ENCODE data around the gene GSTCD. TPM values are rescaled to one million over a fixed set of nuclear protein-coding genes. Genes with fewer than 3 reads are reported as not detected.

The GSTCD gene
- total and polyA plus RNA-seq, 9 of the 15 experiments (the other 6 are each of a cell fraction or from before 2014, with no cell fraction given), result 4.5 to 36.3 (median 16.0) TPM

DNA sequence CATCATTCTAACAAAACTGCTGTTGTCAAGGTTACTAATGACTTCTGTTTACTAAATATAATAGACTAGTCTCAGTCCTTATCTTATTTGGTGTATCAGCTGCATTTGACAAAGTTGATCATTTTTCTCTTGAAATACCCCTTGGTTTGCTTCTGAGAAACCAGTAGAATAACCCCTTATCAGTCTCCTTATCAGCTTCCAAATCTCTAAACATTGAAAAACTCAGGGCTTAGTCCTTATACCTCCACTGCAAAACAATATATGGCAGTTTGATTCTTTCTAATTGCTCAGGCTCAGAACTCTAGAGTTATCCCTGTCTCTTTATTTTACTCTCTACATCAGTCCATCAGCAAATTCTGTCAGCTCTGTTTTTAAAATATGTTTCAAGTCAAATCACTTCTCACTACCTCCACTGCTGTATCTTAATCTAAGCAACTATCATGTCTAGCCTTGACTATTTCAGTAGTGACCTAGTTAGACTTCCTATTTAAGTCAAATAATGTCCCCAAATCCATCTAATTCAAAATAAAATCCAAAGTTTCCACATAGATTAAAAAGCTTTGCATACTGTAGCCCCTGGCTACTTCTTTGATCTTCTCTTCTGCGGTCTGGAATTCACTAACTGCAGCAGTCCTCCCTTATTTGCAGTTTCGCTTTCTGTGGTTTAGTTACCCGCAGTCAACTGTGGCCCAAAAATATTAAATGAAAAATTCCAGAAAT, 99.6 kb downstream of the GSTCD start:
- no peak overlapping the region for H2AFZ ChIP-seq (ENCODE audit: low read depth, low read length)
- BruUV-seq (replicated peaks), result no TSS peak
- DNase-seq (ENCODE audit: extremely low read depth in 1 of 4, low spot score in 3 of 4), result no peak
- WGBS (ENCODE audit: insufficient coverage, low coverage, missing lambda C conversion rate), result 91% methylated on average over 3 of the region's 3 CpGs
- H3K36me3 ChIP-seq (ENCODE audit: control insufficient read depth, insufficient read depth, low read length), result no peaks in the 10 kb centered on the region
- no peaks in the 10 kb centered on the region for H3K9me1 ChIP-seq (ENCODE audit: control insufficient read depth, insufficient read depth, low read length)
- in situ Hi-C loops (cut with MboI) (no loop called here), intact Hi-C loops (cut with micrococcal nuclease) (no loop called here)
- H3K9ac ChIP-seq (ENCODE audit: insufficient read depth in 1 of 2, low read depth in 2 of 2, low read length in 2 of 2), result no peak overlapping the region
- no peaks in the 10 kb centered on the region for H3K79me2 ChIP-seq (ENCODE audit: control insufficient read depth, insufficient read depth, low read length)
- no peaks in the 10 kb centered on the region for H3K9me3 ChIP-seq (replicated peaks; ENCODE audit: control insufficient read depth, insufficient read depth, low read depth, low read length)
- ChIA-PET POLR2A (no interaction called here), CTCF (ENCODE audit: low intra/inter-chr PET ratio) (no interaction called here)
- H4K20me1 ChIP-seq (replicated peaks; ENCODE audit: control insufficient read depth, insufficient read depth, low read length), result no peaks in the 10 kb centered on the region
- no peaks in the 10 kb centered on the region for H3K27me3 ChIP-seq (ENCODE audit: control insufficient read depth in 2 of 2, insufficient read depth in 2 of 2, low read length in 2 of 2)
- H3K4me3 ChIP-seq, result no peak overlapping the region
- no peak for ATAC-seq
- no peak overlapping the region for H3K27ac ChIP-seq (ENCODE audit: extremely low read depth, low read depth, low read length)
- TF ChIP-seq ZNF175 (CRISPR knock-in tag; IDR thresholded peaks at IDR 0.05; ENCODE audit: low read depth) (0 out of 2 replicates have a peak, but pooled peaks have one; percentile 46), KAT7 (CRISPR knock-in tag; IDR thresholded peaks at IDR 0.05; ENCODE audit: borderline replicate concordance) (no peak), RFX1 (IDR thresholded peaks at IDR 0.05) (peak; percentile 58), LEF1 (IDR thresholded peaks at IDR 0.05) (no peak)
- FAIRE-seq, result no peak
- H3K4me2 ChIP-seq (ENCODE audit: insufficient read depth, low read length), result no peak overlapping the region
- H3K4me1 ChIP-seq (replicated peaks in 1 of 2; ENCODE audit: control insufficient read depth in 2 of 2, insufficient read depth in 2 of 2, low read length in 2 of 2), result no peaks in the 10 kb centered on the region; a peak in 1 of 5 replicates

DNA sequence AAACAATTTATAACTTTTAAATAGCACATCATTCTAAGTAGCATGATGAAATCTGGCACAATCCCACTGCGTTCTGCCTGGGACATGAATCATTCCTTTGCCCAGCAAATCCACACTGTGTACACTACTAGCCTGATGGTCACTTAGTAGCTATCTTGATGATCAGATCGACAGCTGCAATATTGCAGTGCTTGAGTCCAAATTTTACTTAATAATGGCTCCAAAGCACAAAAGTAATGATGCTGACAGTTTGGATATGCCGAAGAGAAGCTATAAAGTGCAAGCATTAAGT, 100.1 kb downstream of the GSTCD start:
- ChIA-PET POLR2A (no interaction called here), CTCF (ENCODE audit: low intra/inter-chr PET ratio) (no interaction called here)
- Histone ChIP-seq H3K9me1 (ENCODE audit: control insufficient read depth, insufficient read depth, low read length) (no peaks in the 10 kb centered on the region), H3K9me3 (replicated peaks; ENCODE audit: control insufficient read depth, insufficient read depth, low read depth, low read length) (no peaks in the 10 kb centered on the region), H3K9ac (ENCODE audit: insufficient read depth in 1 of 2, low read depth in 2 of 2, low read length in 2 of 2) (no peak overlapping the region), H3K27me3 (ENCODE audit: control insufficient read depth in 2 of 2, insufficient read depth in 2 of 2, low read length in 2 of 2) (no peaks in the 10 kb centered on the region), H3K4me1 (replicated peaks in 1 of 2; ENCODE audit: control insufficient read depth in 2 of 2, insufficient read depth in 2 of 2, low read length in 2 of 2) (no peaks in the 10 kb centered on the region; a peak in 1 of 5 replicates), H2AFZ (ENCODE audit: low read depth, low read length) (no peak overlapping the region), H3K4me3 (no peak overlapping the region), H3K36me3 (ENCODE audit: control insufficient read depth, insufficient read depth, low read length) (no peaks in the 10 kb centered on the region), H3K27ac (ENCODE audit: extremely low read depth, low read depth, low read length) (no peak overlapping the region), H3K4me2 (ENCODE audit: insufficient read depth, low read length) (no peak overlapping the region), H4K20me1 (replicated peaks; ENCODE audit: control insufficient read depth, insufficient read depth, low read length) (no peaks in the 10 kb centered on the region), H3K79me2 (ENCODE audit: control insufficient read depth, insufficient read depth, low read length) (no peaks in the 10 kb centered on the region)
- DNase-seq (ENCODE audit: extremely low read depth in 1 of 4, low spot score in 3 of 4) (peak in 1 of 4 experiments; percentile 4), FAIRE-seq (no peak), ATAC-seq (peak; percentile 59; the same call in 2 of the 3 replicates)
- in situ Hi-C loops (cut with MboI), result no loop called here
- BruUV-seq (replicated peaks), result no TSS peak
- intact Hi-C loops (cut with micrococcal nuclease), result no loop called here
- 43% methylated on average over 3 of the region's 3 CpGs for WGBS (ENCODE audit: insufficient coverage, low coverage, missing lambda C conversion rate)
- no peak for TF ChIP-seq HDGF (IDR thresholded peaks at IDR 0.05)
- TF ChIP-seq, protein P1, sequence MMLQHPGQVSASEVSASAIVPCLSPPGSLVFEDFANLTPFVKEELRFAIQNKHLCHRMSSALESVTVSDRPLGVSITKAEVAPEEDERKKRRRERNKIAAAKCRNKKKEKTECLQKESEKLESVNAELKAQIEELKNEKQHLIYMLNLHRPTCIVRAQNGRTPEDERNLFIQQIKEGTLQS (IDR thresholded peaks at IDR 0.05), result peak; percentile 69
- TF ChIP-seq, protein P1 (CRISPR knock-in tag; conservative IDR thresholded peaks at IDR 0.05), result no peak
- TF ChIP-seq FOXJ2 (tag; IDR thresholded peaks at IDR 0.05), result peak; percentile 71; the same call in 1 of the 2 replicates
- 0 out of 2 replicates have a peak, but pooled peaks have one; percentile 13 for TF ChIP-seq ZNF175 (CRISPR knock-in tag; IDR thresholded peaks at IDR 0.05; ENCODE audit: low read depth)
- TF ChIP-seq TSC22D4 (tag; IDR thresholded peaks at IDR 0.05), result no peak
- TF ChIP-seq MTF1 (CRISPR knock-in tag; IDR thresholded peaks at IDR 0.05; ENCODE audit: borderline replicate concordance), result no peak
- TF ChIP-seq FOSL1 (tag; conservative IDR thresholded peaks at IDR 0.05), result peak; percentile 46; the same call in 1 of the 2 replicates
- TF ChIP-seq POLR2A (conservative IDR thresholded peaks at IDR 0.05), result no peak
- 0 out of 2 replicates have a peak, but pooled peaks have one; percentile 9 for TF ChIP-seq CEBPG (CRISPR knock-in tag; IDR thresholded peaks at IDR 0.05)
- TF ChIP-seq CEBPG (tag; conservative IDR thresholded peaks at IDR 0.05 in 1 of 2, IDR thresholded peaks at IDR 0.05 in 1 of 2), result peak; percentile 26 to 89; a peak in 2 of 4 replicates
